ENCODE data around the gene PRCC.

DNA sequence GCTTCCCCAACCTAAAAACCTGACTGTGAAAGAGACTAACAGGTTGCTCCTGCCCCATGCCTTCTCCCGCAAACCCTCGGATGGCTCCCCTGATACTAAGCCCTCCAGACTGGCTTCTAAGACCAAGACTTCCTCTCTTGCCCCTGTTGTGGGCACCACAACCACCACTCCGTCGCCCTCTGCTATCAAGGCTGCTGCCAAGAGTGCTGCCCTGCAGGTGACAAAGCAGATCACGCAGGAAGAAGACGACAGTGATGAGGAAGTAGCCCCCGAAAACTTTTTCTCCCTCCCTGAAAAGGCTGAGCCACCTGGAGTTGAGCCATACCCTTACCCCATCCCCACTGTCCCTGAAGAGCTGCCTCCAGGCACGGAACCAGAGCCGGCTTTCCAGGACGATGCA is 19.3 kb downstream of the PRCC start:
- TF ChIP-seq, protein P1, sequence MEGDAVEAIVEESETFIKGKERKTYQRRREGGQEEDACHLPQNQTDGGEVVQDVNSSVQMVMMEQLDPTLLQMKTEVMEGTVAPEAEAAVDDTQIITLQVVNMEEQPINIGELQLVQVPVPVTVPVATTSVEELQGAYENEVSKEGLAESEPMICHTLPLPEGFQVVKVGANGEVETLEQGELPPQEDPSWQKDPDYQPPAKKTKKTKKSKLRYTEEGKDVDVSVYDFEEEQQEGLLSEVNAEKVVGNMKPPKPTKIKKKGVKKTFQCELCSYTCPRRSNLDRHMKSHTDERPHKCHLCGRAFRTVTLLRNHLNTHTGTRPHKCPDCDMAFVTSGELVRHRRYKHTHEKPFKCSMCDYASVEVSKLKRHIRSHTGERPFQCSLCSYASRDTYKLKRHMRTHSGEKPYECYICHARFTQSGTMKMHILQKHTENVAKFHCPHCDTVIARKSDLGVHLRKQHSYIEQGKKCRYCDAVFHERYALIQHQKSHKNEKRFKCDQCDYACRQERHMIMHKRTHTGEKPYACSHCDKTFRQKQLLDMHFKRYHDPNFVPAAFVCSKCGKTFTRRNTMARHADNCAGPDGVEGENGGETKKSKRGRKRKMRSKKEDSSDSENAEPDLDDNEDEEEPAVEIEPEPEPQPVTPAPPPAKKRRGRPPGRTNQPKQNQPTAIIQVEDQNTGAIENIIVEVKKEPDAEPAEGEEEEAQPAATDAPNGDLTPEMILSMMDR (IDR thresholded peaks at IDR 0.05; ENCODE audit: insufficient read depth, low read depth, low read length) = no peak
- TF ChIP-seq EZH2 (IDR thresholded peaks at IDR 0.05; ENCODE audit: insufficient read depth, low read length) = no peak
